ENCODE data around the gene COL16A1. TPM values are rescaled to one million over a fixed set of nuclear protein-coding genes. Genes with fewer than 3 reads are reported as not detected.

The COL16A1 gene
- total RNA-seq, result 14.2 and 97.5 TPM in 2 replicates

DNA sequence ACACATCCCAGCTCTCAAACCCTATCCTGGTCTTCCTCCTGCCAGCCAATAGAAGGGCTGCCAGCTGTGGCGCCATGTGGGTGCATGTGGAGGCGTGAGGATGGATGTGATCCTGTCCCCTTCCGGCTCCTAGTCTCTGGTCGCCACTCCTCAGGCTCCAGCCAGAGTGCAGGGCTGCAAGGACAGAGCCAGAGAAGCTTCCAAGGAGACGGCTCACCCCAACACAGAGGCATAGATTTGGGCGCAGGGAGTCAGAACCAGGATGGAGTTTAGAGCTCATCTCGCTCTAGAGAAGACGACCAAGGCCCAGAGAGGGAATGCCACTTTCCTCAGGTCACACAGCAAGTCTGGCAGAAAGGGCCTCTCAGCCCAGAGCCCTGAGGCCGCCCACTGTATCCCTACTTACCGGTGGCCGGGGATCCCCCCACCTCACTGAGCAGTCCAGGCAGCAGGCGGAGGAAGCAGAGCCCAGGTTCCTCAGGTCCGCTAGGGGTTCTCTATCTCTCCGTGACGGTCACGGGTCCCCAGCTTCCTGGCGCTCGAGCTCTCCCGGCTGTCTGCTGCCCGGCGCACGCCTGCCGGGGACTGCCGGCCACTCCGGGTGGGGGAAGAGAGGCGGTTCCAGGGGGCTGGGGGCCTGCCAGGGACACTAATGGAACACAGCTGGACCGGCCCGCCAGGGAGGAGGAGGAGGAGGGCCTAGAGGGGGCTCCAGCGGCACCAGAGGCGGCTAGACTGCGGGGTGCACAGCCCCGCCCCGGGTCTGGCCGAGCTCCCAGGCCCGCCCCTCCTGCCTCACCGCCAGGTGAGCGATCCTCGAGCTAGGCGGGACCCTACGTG lies at the start of gene COL16A1:
Gene COL16A1, minus strand, starts transcription at position 587 of the 840 bp plus-strand sequence. CDS start 1,824 bp downstream, outside the sequence.

GRCh38 chr1:31644560-31645273 lies 59.1 kb downstream of the COL16A1 start, which contains the start of gene PEF1:
Gene PEF1, minus strand, starts transcription at chr1:31644876. Its CDS starts 12 bp downstream, at chr1:31644864.

DNA sequence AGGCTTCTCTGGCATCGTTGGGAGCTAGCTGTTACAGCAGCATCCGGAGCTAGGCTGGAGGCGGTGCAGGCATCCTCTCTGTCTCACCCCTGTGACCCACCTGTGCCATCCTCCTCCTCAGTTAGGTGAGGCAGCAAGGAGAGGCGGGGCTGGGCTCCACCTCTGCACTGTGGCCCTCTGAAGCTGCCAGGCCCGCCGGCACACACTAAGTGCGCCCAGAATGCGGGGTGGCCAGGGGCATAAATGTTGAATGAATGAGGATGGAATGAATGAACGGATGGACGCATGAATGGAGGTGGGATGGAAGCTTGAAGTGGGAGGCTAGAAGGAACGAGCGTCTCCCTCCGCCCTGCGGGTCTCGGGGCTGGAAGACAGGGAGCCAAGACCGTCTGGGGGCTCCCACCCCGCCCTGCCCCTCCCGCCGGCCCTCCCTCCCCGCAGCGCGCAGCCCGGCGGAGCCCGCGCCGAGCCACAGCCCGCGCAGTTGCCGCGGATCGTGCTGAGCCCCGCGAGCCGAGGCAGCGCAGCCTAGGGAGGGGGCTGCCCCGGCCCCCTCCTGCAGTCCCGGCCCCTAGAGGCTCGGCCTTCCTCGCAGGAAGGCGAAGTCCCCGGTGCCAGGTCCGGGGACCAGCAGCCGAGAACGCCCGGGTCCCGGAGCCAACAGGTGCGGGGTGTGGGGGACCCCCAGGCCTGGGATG lies 86.5 kb downstream of the COL16A1 start, which contains the start of gene HCRTR1:
Gene HCRTR1, plus strand, starts transcription at position 472 of the 698 bp plus-strand sequence. CDS start 1,504 bp downstream, outside the sequence.

Other genes with a start within 250 kb of the COL16A1 start
- 369 and 742 TPM in 2 replicates for gene TINAGL1, start 127.5 kb downstream of the COL16A1 start, total RNA-seq
- under 0.01 TPM in 1 of 2 replicates, not detected in the other for gene HCRTR1, start 86.3 kb downstream of the COL16A1 start, total RNA-seq
- gene PEF1, start 59.1 kb downstream of the COL16A1 start, total RNA-seq, result 84.3 and 100 TPM in 2 replicates
- 2.1 and 8.2 TPM in 2 replicates for gene ADGRB2, start 60.3 kb upstream of the COL16A1 start, total RNA-seq
- 32.8 and 44.0 TPM in 2 replicates for gene SPOCD1, start 112.0 kb upstream of the COL16A1 start, total RNA-seq
- 397 and 467 TPM in 2 replicates for gene PTP4A2, start 234.4 kb upstream of the COL16A1 start, total RNA-seq

Data from regular cardiac myocyte (primary cell).